Measurements from ENCODE around the gene CFAP298. TPM values are rescaled to one million over a fixed set of nuclear protein-coding genes. Genes with fewer than 3 reads are reported as not detected.
A peak's percentile ranks its signal among the peaks of the same experiment; 100 is the strongest.

The CFAP298 gene
- total and polyA plus RNA-seq, 2 of the 13 experiments (the other 11 are each of a cell fraction or from before 2014, with no cell fraction given), result 21.2 to 62.2 TPM

GRCh38 chr21:32597205-32597604 lies 15.0 kb downstream of the CFAP298 start (continued):
- TF ChIP-seq CSRNP1 (CRISPR knock-in tag; IDR thresholded peaks at IDR 0.05), result no peak
- TF ChIP-seq MLXIP (CRISPR knock-in tag; IDR thresholded peaks at IDR 0.05; ENCODE audit: borderline replicate concordance), result no peak
- TF ChIP-seq ATF2 (CRISPR knock-in tag; IDR thresholded peaks at IDR 0.05), result no peak
- TF ChIP-seq ZHX1 (CRISPR knock-in tag; IDR thresholded peaks at IDR 0.05; ENCODE audit: low read depth), result no peak
- TF ChIP-seq SNAPC4 (CRISPR knock-in tag; IDR thresholded peaks at IDR 0.05), result peak; percentile 71; the same call in 1 of the 2 replicates
- TF ChIP-seq ZMYM2 (CRISPR knock-in tag; IDR thresholded peaks at IDR 0.05), result peak; percentile 87; the same call in 1 of the 2 replicates
- TF ChIP-seq NCOR1 (IDR thresholded peaks at IDR 0.05; ENCODE audit: borderline replicate concordance, low read length), result 0 out of 2 replicates have a peak, but pooled peaks have one; percentile 31
- no peak for TF ChIP-seq ZNF496 (CRISPR knock-in tag; IDR thresholded peaks at IDR 0.05; ENCODE audit: insufficient replicate concordance)
- TF ChIP-seq ZNF296 (CRISPR knock-in tag; conservative IDR thresholded peaks at IDR 0.05), result no peak
- no peak for TF ChIP-seq SNAPC5 (CRISPR knock-in tag; IDR thresholded peaks at IDR 0.05; ENCODE audit: borderline replicate concordance)
- peak; percentile 91; the same call in 1 of the 2 replicates for TF ChIP-seq EHMT2 (IDR thresholded peaks at IDR 0.05; ENCODE audit: borderline replicate concordance, low read depth, low read length)
- 0 out of 2 replicates have a peak, but pooled peaks have one; percentile 39 for TF ChIP-seq ISL2 (CRISPR knock-in tag; IDR thresholded peaks at IDR 0.05)
- TF ChIP-seq MEIS2 (CRISPR knock-in tag; IDR thresholded peaks at IDR 0.05), result 0 out of 2 replicates have a peak, but pooled peaks have one; percentile 33
- no peak for TF ChIP-seq ZNF747 (CRISPR knock-in tag; IDR thresholded peaks at IDR 0.05; ENCODE audit: borderline replicate concordance)

All from HepG2 (cell line).